MCF 10A (cell line): Measurements from ENCODE around the gene SETBP1. TPM values are rescaled to one million over a fixed set of nuclear protein-coding genes. Genes with fewer than 3 reads are reported as not detected.
A peak's percentile ranks its signal among the peaks of the same experiment; 100 is the strongest.

Experiments
- BruUV-seq: library from RNA; stranded (reverse); fragments of 400-500 nt; replicated peaks from 2 replicates; lab custom pipeline; 2021; lab: Mats Ljungman, UMichigan
- CTCF ChIA-PET: fragments of 300-600 bp; sonication (Branson Sonifier 250); formaldehyde crosslinking; extraction: SDS; loops from one replicate; lab custom pipeline; 2021; ENCODE audit warnings: antibody characterized with exemption, inconsistent platforms; lab: Yijun Ruan, JAX
- POLR2A ChIA-PET: fragments of 300-600, 350-650 bp; sonication (Branson Sonifier 250); formaldehyde crosslinking; extraction: SDS; loops from one replicate; lab custom pipeline; 2020; ENCODE audit warnings: antibody characterized with exemption, inconsistent platforms; lab: Yijun Ruan, JAX
- DNase-seq: peaks from one replicate; pipeline ENCODE4 v3.0.0-alpha.2; 2018; ENCODE audit not compliant: unreplicated experiment
- H3K27ac Mint-ChIP-seq: one replicate; pipeline ENCODE4 v1.8.0; 2022; ENCODE audit warnings: mild to moderate bottlenecking, low read depth, mixed read lengths; ENCODE audit not compliant: unreplicated experiment
- H3K27me3 Mint-ChIP-seq: one replicate; pipeline ENCODE4 v1.8.0; 2022; ENCODE audit warnings: mixed read lengths; ENCODE audit not compliant: insufficient read depth, unreplicated experiment
- H3K36me3 Mint-ChIP-seq: one replicate; pipeline ENCODE4 v1.8.0; 2022; ENCODE audit warnings: mild to moderate bottlenecking, moderate library complexity, mixed read lengths; ENCODE audit not compliant: insufficient read depth, unreplicated experiment
- H3K4me1 Mint-ChIP-seq: one replicate; pipeline ENCODE4 v1.8.0; 2022; ENCODE audit warnings: mixed read lengths; ENCODE audit not compliant: insufficient read depth, unreplicated experiment
- H3K4me3 Mint-ChIP-seq: one replicate; pipeline ENCODE4 v1.8.0; 2022; ENCODE audit warnings: mild to moderate bottlenecking, moderate library complexity, mixed read lengths; ENCODE audit not compliant: unreplicated experiment
- H3K9me3 Mint-ChIP-seq: one replicate; pipeline ENCODE4 v1.8.0; 2022; ENCODE audit warnings: mixed read lengths; ENCODE audit not compliant: unreplicated experiment
- intact Hi-C: fragments of 100-400 bp; cut with micrococcal nuclease; formaldehyde crosslinking; loops from 2 replicates; pipeline ENCODE4 v1.14.1; 2022
- total RNA-seq: library from RNA; stranded (reverse); gene quantifications from 2 replicates; pipeline ENCODE4 v1.2.3, GENCODE V29; 2022
- TF ChIP-seq, protein P1 (sequence below): fragments of 200-600 bp; IDR thresholded peaks from one replicate; pipeline ENCODE4 v1.8.0; 2022; ENCODE audit warnings: antibody characterized with exemption, mild to moderate bottlenecking; ENCODE audit not compliant: unreplicated experiment

The SETBP1 gene
- total RNA-seq, 1 experiment from 2014 or later, result 4.8 TPM

DNA sequence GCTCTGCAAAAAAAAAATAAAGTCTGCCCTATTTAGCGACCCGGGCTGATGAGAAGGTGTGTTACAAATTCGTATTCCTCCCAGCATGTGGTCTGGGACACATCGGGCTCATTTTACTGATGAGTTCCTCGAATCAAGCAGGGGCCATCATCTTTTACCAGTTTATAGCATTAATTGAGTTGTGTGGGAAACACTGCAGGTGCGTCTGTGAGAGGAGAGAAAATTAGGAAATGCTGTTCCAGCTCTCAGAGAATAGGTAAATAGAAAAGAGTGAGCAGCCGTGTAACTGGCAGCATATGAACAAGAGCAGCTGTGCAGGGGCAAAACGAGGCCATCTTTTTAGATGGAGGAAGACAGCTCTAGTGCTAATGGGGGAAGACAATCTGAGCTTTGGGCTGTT is 216.7 kb downstream of the SETBP1 start:
- TF ChIP-seq, protein P1, sequence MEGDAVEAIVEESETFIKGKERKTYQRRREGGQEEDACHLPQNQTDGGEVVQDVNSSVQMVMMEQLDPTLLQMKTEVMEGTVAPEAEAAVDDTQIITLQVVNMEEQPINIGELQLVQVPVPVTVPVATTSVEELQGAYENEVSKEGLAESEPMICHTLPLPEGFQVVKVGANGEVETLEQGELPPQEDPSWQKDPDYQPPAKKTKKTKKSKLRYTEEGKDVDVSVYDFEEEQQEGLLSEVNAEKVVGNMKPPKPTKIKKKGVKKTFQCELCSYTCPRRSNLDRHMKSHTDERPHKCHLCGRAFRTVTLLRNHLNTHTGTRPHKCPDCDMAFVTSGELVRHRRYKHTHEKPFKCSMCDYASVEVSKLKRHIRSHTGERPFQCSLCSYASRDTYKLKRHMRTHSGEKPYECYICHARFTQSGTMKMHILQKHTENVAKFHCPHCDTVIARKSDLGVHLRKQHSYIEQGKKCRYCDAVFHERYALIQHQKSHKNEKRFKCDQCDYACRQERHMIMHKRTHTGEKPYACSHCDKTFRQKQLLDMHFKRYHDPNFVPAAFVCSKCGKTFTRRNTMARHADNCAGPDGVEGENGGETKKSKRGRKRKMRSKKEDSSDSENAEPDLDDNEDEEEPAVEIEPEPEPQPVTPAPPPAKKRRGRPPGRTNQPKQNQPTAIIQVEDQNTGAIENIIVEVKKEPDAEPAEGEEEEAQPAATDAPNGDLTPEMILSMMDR, result no peak
- H3K27me3 Mint-ChIP-seq, result no peaks in the 10 kb centered on the region
- H3K4me3 Mint-ChIP-seq, result no peak overlapping the region
- no peaks in the 10 kb centered on the region for H3K36me3 Mint-ChIP-seq
- DNase-seq, result no peak
- H3K4me1 Mint-ChIP-seq, result peaks cover 21% of the 10 kb centered on the region
- intact Hi-C loops, result loop anchor here (5.0 kb wide), 1 partner anchor 455 kb away; no protein-coding TSS in a partner anchor
- H3K27ac Mint-ChIP-seq, result no peak overlapping the region
- no peaks in the 10 kb centered on the region for H3K9me3 Mint-ChIP-seq
- POLR2A ChIA-PET, result no interaction called here
- CTCF ChIA-PET, result interaction anchor here (0.6 to 2.2 kb wide), 4 partner anchors 163 to 799 kb away, joined by 3 to 11 read pairs (median 3); no protein-coding TSS in a partner anchor
- BruUV-seq, result no TSS peak

DNA sequence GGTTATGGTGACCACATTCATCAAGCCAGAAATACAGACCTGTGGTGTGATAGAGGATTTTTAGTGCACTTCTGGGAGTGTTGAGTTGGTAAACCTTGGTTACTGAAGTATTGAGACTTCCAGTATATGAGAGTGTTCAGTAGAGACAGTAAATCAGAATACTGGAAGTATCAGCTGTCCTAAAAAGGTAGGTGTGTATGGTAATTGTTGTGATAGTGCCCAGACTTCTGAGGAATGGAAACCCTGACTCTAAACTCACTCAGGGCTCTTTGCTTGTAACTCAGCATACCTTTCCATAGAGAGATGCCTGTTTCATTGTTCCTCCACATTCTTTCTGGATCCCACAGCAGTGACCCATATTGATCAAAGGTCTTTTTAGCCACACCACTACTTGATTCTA is 217.1 kb downstream of the SETBP1 start:
- no peaks in the 10 kb centered on the region for H3K36me3 Mint-ChIP-seq
- no TSS peak for BruUV-seq
- H3K27me3 Mint-ChIP-seq, result no peaks in the 10 kb centered on the region
- DNase-seq, result no peak
- peaks cover 21% of the 10 kb centered on the region for H3K4me1 Mint-ChIP-seq
- intact Hi-C loops, result loop anchor here (5.0 kb wide), 1 partner anchor 456 kb away; no protein-coding TSS in a partner anchor
- no peak overlapping the region for H3K27ac Mint-ChIP-seq
- no peaks in the 10 kb centered on the region for H3K9me3 Mint-ChIP-seq
- CTCF ChIA-PET, result interaction anchor here (0.9 to 2.2 kb wide), 2 partner anchors 315 to 486 kb away, joined by 3 to 11 read pairs; no protein-coding TSS in a partner anchor
- POLR2A ChIA-PET, result no interaction called here
- TF ChIP-seq, protein P1, result no peak
- no peak overlapping the region for H3K4me3 Mint-ChIP-seq

DNA sequence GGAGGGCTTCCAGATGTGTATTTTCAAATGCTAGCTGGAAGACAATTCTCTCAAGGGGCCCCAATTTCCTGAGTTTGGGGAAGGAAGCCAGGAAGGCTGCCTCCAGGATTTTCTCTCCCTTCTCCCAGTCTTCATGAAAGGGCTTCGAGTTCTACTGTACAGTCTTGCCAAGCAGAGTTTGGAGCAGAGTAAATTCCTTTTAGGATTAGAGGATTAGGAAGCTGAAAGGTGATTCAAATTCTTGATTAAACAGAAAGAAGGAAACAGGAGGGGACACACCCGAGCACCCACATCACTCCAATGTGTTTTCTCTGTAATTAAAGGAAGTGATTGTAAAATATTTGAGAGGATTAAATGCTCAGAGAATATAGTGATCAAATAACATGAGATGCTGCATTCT is 217.8 kb downstream of the SETBP1 start:
- TF ChIP-seq, protein P1, result no peak
- BruUV-seq, result no TSS peak
- ChIA-PET CTCF (interaction anchor here (2.2 kb wide), 1 partner anchor 314 kb away, joined by 11 read pairs; no protein-coding TSS in a partner anchor), POLR2A (no interaction called here)
- H3K36me3 Mint-ChIP-seq, result no peaks in the 10 kb centered on the region
- H3K4me1 Mint-ChIP-seq, result peaks cover 21% of the 10 kb centered on the region
- no peaks in the 10 kb centered on the region for H3K27me3 Mint-ChIP-seq
- H3K27ac Mint-ChIP-seq, result no peak overlapping the region
- no peaks in the 10 kb centered on the region for H3K9me3 Mint-ChIP-seq
- intact Hi-C loops, result loop anchor here (5.0 kb wide), 1 partner anchor 456 kb away; no protein-coding TSS in a partner anchor
- no peak overlapping the region for H3K4me3 Mint-ChIP-seq
- DNase-seq, result no peak

DNA sequence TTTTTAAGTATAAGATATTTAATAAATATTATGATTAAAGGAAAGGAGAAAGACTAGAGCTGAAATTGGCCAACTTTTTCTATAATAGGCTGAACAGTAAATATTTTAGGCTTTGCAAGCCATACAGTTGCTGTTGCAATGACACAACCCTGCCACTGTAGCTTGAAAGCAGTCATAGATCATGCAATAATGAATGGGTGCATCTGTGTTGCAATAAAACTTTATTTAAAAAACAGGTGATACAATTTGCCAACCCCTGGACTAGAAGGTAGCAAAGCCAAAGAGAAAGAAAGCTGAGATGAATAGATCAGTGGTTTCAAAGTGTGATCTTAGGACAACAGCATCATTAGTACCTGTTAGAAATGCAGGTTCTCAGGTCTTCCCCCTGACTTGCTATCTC is 219.1 kb downstream of the SETBP1 start:
- H3K4me3 Mint-ChIP-seq, result no peak overlapping the region
- H3K4me1 Mint-ChIP-seq, result peaks cover 21% of the 10 kb centered on the region
- intact Hi-C loops, result loop anchor here (5.0 kb wide), 2 partner anchors 458 to 482 kb away; no protein-coding TSS in a partner anchor
- H3K27me3 Mint-ChIP-seq, result no peaks in the 10 kb centered on the region
- TF ChIP-seq, protein P1, result peak; percentile 9
- ChIA-PET POLR2A (no interaction called here), CTCF (interaction anchor here (0.5 to 2.7 kb wide), 8 partner anchors 12 to 1275 kb away, joined by 3 to 11 read pairs (median 3); no protein-coding TSS in a partner anchor)
- H3K9me3 Mint-ChIP-seq, result no peaks in the 10 kb centered on the region
- no peak for DNase-seq
- no peaks in the 10 kb centered on the region for H3K36me3 Mint-ChIP-seq
- no TSS peak for BruUV-seq
- no peak overlapping the region for H3K27ac Mint-ChIP-seq
